ENCODE results near the gene PEBP1. TPM values are rescaled to one million over a fixed set of nuclear protein-coding genes. Genes with fewer than 3 reads are reported as not detected.

PEBP1 gene
- total RNA-seq, 1 donor from 2014 or later = 317 TPM

- no peaks in the 10 kb centered on the region for H3K27me3 Mint-ChIP-seq (ENCODE audit: low read depth)
- DNase-seq (ENCODE audit: low read depth, low spot score) = no peak
- no peaks in the 10 kb centered on the region for H3K36me3 Mint-ChIP-seq (ENCODE audit: low read depth)
- TF ChIP-seq CTCF (conservative IDR thresholded peaks at IDR 0.05) = no peak
- H3K4me3 Mint-ChIP-seq = no peak overlapping the region
- H3K4me1 Mint-ChIP-seq = peaks cover 42% of the 10 kb centered on the region
- no peaks in the 10 kb centered on the region for H3K9me3 Mint-ChIP-seq
- no peak overlapping the region for H3K27ac Mint-ChIP-seq (ENCODE audit: unreplicated experiment)
Observed at GRCh38 chr12:118185602-118186397, 49.9 kb downstream of the PEBP1 start.

- Mint-ChIP-seq H3K4me3 (peak overlapping the region; percentile 33), H3K4me1 (peaks cover 35% of the 10 kb centered on the region), H3K9me3 (no peaks in the 10 kb centered on the region), H3K27ac (ENCODE audit: unreplicated experiment) (no peak overlapping the region), H3K36me3 (ENCODE audit: low read depth) (no peaks in the 10 kb centered on the region), H3K27me3 (ENCODE audit: low read depth) (no peaks in the 10 kb centered on the region)
- DNase-seq (ENCODE audit: low read depth, low spot score) = no peak
- no peak for TF ChIP-seq CTCF (conservative IDR thresholded peaks at IDR 0.05)
Observed at GRCh38 chr12:118187751-118188435, 52.0 kb downstream of the PEBP1 start.

- H3K27ac Mint-ChIP-seq (ENCODE audit: unreplicated experiment) = peak overlapping the region; percentile 91
- peaks cover 32% of the 10 kb centered on the region for H3K4me1 Mint-ChIP-seq
- DNase-seq (ENCODE audit: low read depth, low spot score) = peak; percentile 6
- peak overlapping the region; percentile 83 for H3K4me3 Mint-ChIP-seq
- no peaks in the 10 kb centered on the region for H3K27me3 Mint-ChIP-seq (ENCODE audit: low read depth)
- no peak for TF ChIP-seq CTCF (conservative IDR thresholded peaks at IDR 0.05)
- H3K9me3 Mint-ChIP-seq = no peaks in the 10 kb centered on the region
- H3K36me3 Mint-ChIP-seq (ENCODE audit: low read depth) = no peaks in the 10 kb centered on the region
Observed at GRCh38 chr12:118188690-118189371, 52.9 kb downstream of the PEBP1 start.

GRCh38 chr12:118189741-118190191, 53.8 kb downstream of the PEBP1 start:
- Mint-ChIP-seq H3K4me1 (peaks cover 32% of the 10 kb centered on the region), H3K27me3 (ENCODE audit: low read depth) (no peaks in the 10 kb centered on the region), H3K9me3 (no peaks in the 10 kb centered on the region), H3K27ac (ENCODE audit: unreplicated experiment) (peak overlapping the region; percentile 98), H3K4me3 (peak overlapping the region; percentile 83), H3K36me3 (ENCODE audit: low read depth) (no peaks in the 10 kb centered on the region)
- TF ChIP-seq CTCF (conservative IDR thresholded peaks at IDR 0.05) = no peak
- DNase-seq (ENCODE audit: low read depth, low spot score) = peak; percentile 44

GRCh38 chr12:118190266-118190665, 54.3 kb downstream of the PEBP1 start:
- DNase-seq (ENCODE audit: low read depth, low spot score) = peak; percentile 12
- Mint-ChIP-seq H3K9me3 (no peaks in the 10 kb centered on the region), H3K27ac (ENCODE audit: unreplicated experiment) (peak overlapping the region; percentile 98), H3K4me1 (peaks cover 32% of the 10 kb centered on the region), H3K27me3 (ENCODE audit: low read depth) (no peaks in the 10 kb centered on the region), H3K4me3 (peak overlapping the region; percentile 83), H3K36me3 (ENCODE audit: low read depth) (no peaks in the 10 kb centered on the region)
- no peak for TF ChIP-seq CTCF (conservative IDR thresholded peaks at IDR 0.05)

Data from neural crest cell (in vitro differentiated cells).